NT2/D1 (cell line): ENCODE measurements around the gene SPINK4.

ENCODE experiments used
- SUZ12 ChIP-seq: IDR thresholded peaks from 2 replicates; pipeline ENCODE4 v1.6.1; 2011; ENCODE audit not compliant: insufficient read length, insufficient read depth; ENCODE audit errors: extremely low read depth
- YY1 ChIP-seq: IDR thresholded peaks from 2 replicates; pipeline ENCODE4 v1.6.1; 2011; ENCODE audit not compliant: insufficient read length, insufficient read depth

GRCh38 chr9:33294670-33295432, 54.9 kb downstream of the SPINK4 start:
- no peak for TF ChIP-seq YY1
- no peak for TF ChIP-seq SUZ12
